NB4 (cell line): ENCODE data around the gene COG7.

Experiments
- CTCF ChIP-seq: IDR thresholded peaks from one replicate; pipeline ENCODE4 v1.5.1; 2012; ENCODE audit warnings: low read depth, low read length
- MAX ChIP-seq: IDR thresholded peaks from 2 replicates; pipeline ENCODE4 v1.6.1; 2011; ENCODE audit warnings: low read depth, low read length
- MYC ChIP-seq: IDR thresholded peaks from 2 replicates; pipeline ENCODE4 v1.6.1; 2011; ENCODE audit warnings: low read depth, low read length
- POLR2A ChIP-seq: IDR thresholded peaks from 2 replicates; pipeline ENCODE4 v1.6.1; 2011; ENCODE audit warnings: mild to moderate bottlenecking; ENCODE audit not compliant: insufficient read length; ENCODE audit errors: extremely low read depth

GRCh38 chr16:23351360-23351759, 101.6 kb downstream of the COG7 start:
- no peak for TF ChIP-seq CTCF
- TF ChIP-seq POLR2A: no peak
- TF ChIP-seq MAX: no peak
- TF ChIP-seq MYC: no peak
